IMR-90 (cell line): ENCODE measurements around the gene PTGES3. TPM values are rescaled to one million over a fixed set of nuclear protein-coding genes. Genes with fewer than 3 reads are reported as not detected.

Experiments used
- ATAC-seq: fragments of 200-7000 bp; cut with Tn5 transposase; 2 replicates; pipeline ENCODE4 v1.9.1; 2020; ENCODE audit warnings: low read depth, mild to moderate bottlenecking, moderate library complexity
- BruUV-seq: library from RNA; stranded (reverse); fragments of 400-500 nt; replicated peaks from 2 replicates; lab custom pipeline; 2021; lab: Mats Ljungman, UMichigan
- CTCF ChIA-PET: fragments of 300-600 bp; formaldehyde crosslinking; extraction: SDS; loops from one replicate; lab custom pipeline; 2021; ENCODE audit warnings: antibody characterized with exemption; lab: Yijun Ruan, JAX
- POLR2A ChIA-PET: fragments of 300-600 bp; sonication (Branson Sonifier 250); formaldehyde crosslinking; loops from one replicate; lab custom pipeline; 2022; ENCODE audit warnings: antibody characterized with exemption; ENCODE audit not compliant: unreplicated experiment; lab: Charles Lee
- DNase-seq: peaks from one replicate; pipeline ENCODE4 v3.0.0; 2013
- H2AFZ ChIP-seq: replicated peaks from 2 replicates; pipeline ENCODE3; 2013; ENCODE audit warnings: low read length, mild to moderate bottlenecking; ENCODE audit not compliant: poor library complexity
- H2AK5ac ChIP-seq: 2 replicates; pipeline ENCODE4 v1.6.1; 2013; ENCODE audit warnings: low read depth, low read length, inconsistent platforms
- H2AK9ac ChIP-seq: replicated peaks from 2 replicates; pipeline ENCODE3; 2013; ENCODE audit warnings: mild to moderate bottlenecking, low read depth, low read length, moderate library complexity; ENCODE audit not compliant: poor library complexity
- H2BK120ac ChIP-seq: 2 replicates; pipeline ENCODE4 v1.6.1; 2013; ENCODE audit warnings: low read depth, low read length, inconsistent platforms
- H2BK15ac ChIP-seq: 3 replicates; pipeline ENCODE4 v1.6.1; 2013; ENCODE audit warnings: low read depth, low read length, inconsistent platforms
- H2BK20ac ChIP-seq: 2 replicates; pipeline ENCODE4 v1.6.1; 2013; ENCODE audit warnings: low read depth, mild to moderate bottlenecking, inconsistent platforms, low read length, moderate library complexity
- H2BK5ac ChIP-seq: 2 replicates; pipeline ENCODE4 v1.6.1; 2013; ENCODE audit warnings: mild to moderate bottlenecking, low read depth, low read length, inconsistent platforms; ENCODE audit not compliant: poor library complexity, severe bottlenecking
- H3K14ac ChIP-seq: replicated peaks from 2 replicates; pipeline ENCODE4 v1.6.1; 2013; ENCODE audit warnings: low read depth, low read length, inconsistent platforms
- H3K18ac ChIP-seq: 2 replicates; pipeline ENCODE4 v1.6.1; 2013; ENCODE audit warnings: low read depth, low read length, control low read depth
- H3K23ac ChIP-seq: 2 replicates; pipeline ENCODE4 v1.6.1; 2013; ENCODE audit warnings: low read depth, low read length, inconsistent platforms
- H3K27ac ChIP-seq: 2 replicates; pipeline ENCODE4 v1.5.1; 2013; ENCODE audit warnings: mild to moderate bottlenecking, control low read depth, low read length; ENCODE audit not compliant: insufficient read depth
- H3K27me3 ChIP-seq: 2 replicates; pipeline ENCODE4 v1.6.1; 2013; ENCODE audit warnings: low read length; ENCODE audit not compliant: control insufficient read depth, insufficient read depth
- H3K36me3 ChIP-seq: 2 replicates; pipeline ENCODE4 v1.6.1; 2013; ENCODE audit warnings: low read length, mixed read lengths; ENCODE audit not compliant: control insufficient read depth, insufficient read depth
- H3K4ac ChIP-seq: 2 replicates; pipeline ENCODE4 v1.6.1; 2013; ENCODE audit warnings: low read depth, low read length, inconsistent platforms
- H3K4me1 ChIP-seq: 2 replicates; pipeline ENCODE4 v1.6.1; 2013; ENCODE audit warnings: low read length, mixed read lengths; ENCODE audit not compliant: control insufficient read depth, insufficient read depth
- H3K4me2 ChIP-seq: 2 replicates; pipeline ENCODE4 v1.6.1; 2013; ENCODE audit warnings: low read depth, mild to moderate bottlenecking, control low read depth, low read length, moderate library complexity
- H3K4me3 ChIP-seq: 2 replicates; pipeline ENCODE4 v1.5.1; 2013; ENCODE audit warnings: low read depth, mild to moderate bottlenecking, control low read depth, low read length, moderate library complexity; ENCODE audit not compliant: insufficient read depth
- H3K56ac ChIP-seq: 2 replicates; pipeline ENCODE4 v1.6.1; 2013; ENCODE audit warnings: low read length, inconsistent platforms; ENCODE audit not compliant: insufficient read depth; ENCODE audit errors: extremely low read depth
- H3K79me1 ChIP-seq, 2 experiments: 2 replicates each; pipeline ENCODE4 v1.6.1; 2013; ENCODE audit warnings: low read length in 2 of 2, inconsistent platforms in 1 of 2, low read depth in 1 of 2
- H3K9ac ChIP-seq: 2 replicates; pipeline ENCODE4 v1.6.1; 2013; ENCODE audit warnings: low read depth, low read length, control low read depth
- H3K9me1 ChIP-seq: 2 replicates; pipeline ENCODE4 v1.6.1; 2013; ENCODE audit warnings: low read length, inconsistent platforms; ENCODE audit not compliant: insufficient read depth
- H3K9me3 ChIP-seq: 2 replicates; pipeline ENCODE4 v1.6.1; 2013; ENCODE audit warnings: low read length; ENCODE audit not compliant: control insufficient read depth, insufficient read depth
- H4K20me1 ChIP-seq: 2 replicates; pipeline ENCODE4 v1.6.1; 2013; ENCODE audit warnings: low read length, inconsistent platforms; ENCODE audit not compliant: insufficient read depth
- H4K5ac ChIP-seq: 2 replicates; pipeline ENCODE4 v1.6.1; 2013; ENCODE audit warnings: mild to moderate bottlenecking, low read depth, low read length, control low read depth
- H4K8ac ChIP-seq, 2 experiments: 2 replicates each; pipeline ENCODE4 v1.6.1; 2013; ENCODE audit warnings: low read depth in 2 of 2, low read length in 2 of 2, control low read depth in 1 of 2, inconsistent platforms in 1 of 2
- H4K91ac ChIP-seq: 2 replicates; pipeline ENCODE4 v1.6.1; 2013; ENCODE audit warnings: low read depth, low read length, inconsistent platforms; ENCODE audit not compliant: insufficient read depth
- BHLHE40 ChIP-seq: fragments of 150-350 bp; IDR thresholded peaks from 2 replicates; pipeline ENCODE4 v1.6.1; 2016; ENCODE audit warnings: mild to moderate bottlenecking, low read depth, low read length
- CEBPB ChIP-seq: IDR thresholded peaks from 2 replicates; pipeline ENCODE4 v1.6.1; 2012; ENCODE audit warnings: low read depth, low read length, improper control_type of control experiment
- CHD1 ChIP-seq: IDR thresholded peaks from 2 replicates; pipeline ENCODE4 v1.6.1; 2012; ENCODE audit warnings: low read depth, low read length, improper control_type of control experiment
- CTCF ChIP-seq: conservative IDR thresholded peaks from 2 replicates; pipeline ENCODE4 v1.5.1; 2012; ENCODE audit warnings: mild to moderate bottlenecking, low read depth, low read length, improper control_type of control experiment
- ELK1 ChIP-seq: fragments of 150-350 bp; IDR thresholded peaks from 2 replicates; pipeline ENCODE4 v1.6.1; 2016; ENCODE audit warnings: low read depth, mild to moderate bottlenecking, low read length, moderate library complexity, borderline replicate concordance
- FOS ChIP-seq: fragments of 150-350 bp; IDR thresholded peaks from 2 replicates; pipeline ENCODE4 v1.6.1; 2016; ENCODE audit warnings: low read depth, low read length
- MAFK ChIP-seq: IDR thresholded peaks from 2 replicates; pipeline ENCODE4 v1.6.1; 2012; ENCODE audit warnings: low read depth, low read length, improper control_type of control experiment
- MAZ ChIP-seq: IDR thresholded peaks from 2 replicates; pipeline ENCODE4 v1.6.1; 2012; ENCODE audit warnings: low read depth, mild to moderate bottlenecking, low read length, improper control_type of control experiment, moderate library complexity, borderline replicate concordance
- NFE2L2 ChIP-seq: fragments of 150-350 bp; IDR thresholded peaks from 2 replicates; pipeline ENCODE4 v1.6.1; 2016; ENCODE audit warnings: low read depth, mild to moderate bottlenecking, low read length
- POLR2A ChIP-seq: IDR thresholded peaks from 2 replicates; pipeline ENCODE4 v1.6.1; 2012; ENCODE audit warnings: mild to moderate bottlenecking, low read depth, low read length
- RCOR1 ChIP-seq: IDR thresholded peaks from 2 replicates; pipeline ENCODE4 v1.6.1; 2012; ENCODE audit warnings: mild to moderate bottlenecking, low read length, improper control_type of control experiment; ENCODE audit not compliant: insufficient replicate concordance
- RFX5 ChIP-seq: IDR thresholded peaks from 2 replicates; pipeline ENCODE4 v1.8.0; 2012; ENCODE audit warnings: low read depth, mild to moderate bottlenecking, low read length, moderate library complexity
- WGBS, 2 experiments: methylation state at CpG; one replicate each; pipeline versions ENCODE4 v1.1.5 to v1.1.7; 2013; ENCODE audit warnings: missing lambda C conversion rate in 2 of 2; ENCODE audit not compliant: insufficient read length in 1 of 2; ENCODE audit errors: extremely low coverage in 2 of 2; 5-methylcytosine and 5-hydroxymethylcytosine counted together
- dilution Hi-C: fragments of 300-500 bp; cut with HindIII; formaldehyde crosslinking; loops from one replicate; pipeline ENCODE4 v1.14.3; 2018; ENCODE audit warnings: low sequenced_read_pairs; ENCODE audit not compliant: unreplicated experiment
- in situ Hi-C: fragments of 300-500 bp; cut with MboI; formaldehyde crosslinking; loops from 3 replicates; pipeline ENCODE4 v1.14.3; 2019; ENCODE audit warnings: low sequenced_read_pairs, inconsistent platforms, mixed read lengths
- intact Hi-C: fragments of 100-400 bp; cut with micrococcal nuclease; formaldehyde crosslinking; loops from 2 replicates; pipeline ENCODE4 v1.10.0; 2022
- polyA plus RNA-seq, 3 experiments: library from polyadenylated mRNA; depleted of rRNA; stranded (reverse); fragments of >200 nt; gene quantifications; 2 replicates each; pipeline ENCODE4 v1.2.3, GENCODE V29; 2012; ENCODE audit warnings: low replicate concordance in 1 of 3
- total RNA-seq: library from RNA; depleted of rRNA; stranded (reverse); fragments of >200 nt; gene quantifications from 2 replicates; pipeline ENCODE4 v1.2.3, GENCODE V29; 2012
- TF ChIP-seq, protein P1 (sequence below): fragments of 150-350 bp; IDR thresholded peaks from 2 replicates; pipeline ENCODE4 v1.6.1; 2017; ENCODE audit warnings: mild to moderate bottlenecking, antibody characterized with exemption, low read length, low read depth

Gene PTGES3
- total and polyA plus RNA-seq, 2 of the 4 experiments (the other 2 are of a cell fraction) = 42.7 to 73.2 TPM

DNA sequence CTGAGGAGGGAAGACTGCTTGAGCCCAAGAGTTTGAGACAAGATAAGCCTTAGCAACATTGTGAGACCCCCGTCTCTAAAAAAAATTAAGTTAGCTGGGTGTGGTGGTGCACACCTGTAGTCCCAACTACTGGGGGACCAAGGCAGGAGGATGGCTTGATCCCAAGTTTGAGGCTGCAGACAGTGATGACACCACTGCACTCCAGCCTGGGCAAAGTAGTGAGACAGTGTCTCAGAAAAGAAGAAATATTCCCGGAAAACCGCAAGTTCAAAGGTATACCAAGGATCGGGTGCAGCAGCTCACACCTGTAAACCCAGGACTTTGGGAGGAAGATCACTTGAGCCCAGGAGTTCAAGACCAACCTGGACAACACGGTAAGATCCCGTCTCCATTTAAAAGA, 5.8 kb downstream of the PTGES3 start:
- Histone ChIP-seq H2BK20ac (no peak overlapping the region), H4K91ac (no peak overlapping the region), H3K9me1 (peaks cover 12% of the 10 kb centered on the region), H3K9me3 (no peaks in the 10 kb centered on the region), H3K27ac (no peak overlapping the region), H3K4me1 (peaks cover 2% of the 10 kb centered on the region), H3K14ac (no peak overlapping the region), H4K20me1 (peaks cover 93% of the 10 kb centered on the region), H3K79me1 (peaks cover 0 to 27% of the 10 kb centered on the region in 2 experiments; a peak in 2 of 4 replicates), H2BK15ac (no peak overlapping the region), H3K4me2 (no peak overlapping the region), H2AK5ac (no peak overlapping the region), H3K23ac (no peak overlapping the region), H2BK5ac (no peak overlapping the region), H4K8ac (no peak overlapping the region), H2AK9ac (no peak overlapping the region), H2AFZ (no peak overlapping the region), H3K4ac (no peak overlapping the region), H3K36me3 (peaks cover 21% of the 10 kb centered on the region), H3K18ac (no peak overlapping the region), H3K27me3 (no peaks in the 10 kb centered on the region), H3K4me3 (no peak overlapping the region), H2BK120ac (no peak overlapping the region), H3K9ac (no peak overlapping the region), H3K56ac (no peak overlapping the region), H4K5ac (no peak overlapping the region)
- no TSS peak for BruUV-seq
- dilution Hi-C loops = no loop called here
- no CpG with 5 or more reads among the region's 6 CpGs for WGBS, 2 experiments
- in situ Hi-C loops = no loop called here
- intact Hi-C loops = no loop called here
- ATAC-seq (no peak), DNase-seq (no peak)
- CTCF ChIA-PET = no interaction called here
- no peak for TF ChIP-seq MAFK
- no peak for TF ChIP-seq FOS
- TF ChIP-seq POLR2A = no peak
- TF ChIP-seq NFE2L2 = no peak
- TF ChIP-seq CEBPB = no peak
- TF ChIP-seq CTCF = no peak
- no peak for TF ChIP-seq ELK1
- no peak for TF ChIP-seq MAZ
- no peak for TF ChIP-seq BHLHE40
- no peak for TF ChIP-seq RFX5
- no peak for TF ChIP-seq RCOR1
- TF ChIP-seq CHD1 = no peak
- TF ChIP-seq, protein P1, sequence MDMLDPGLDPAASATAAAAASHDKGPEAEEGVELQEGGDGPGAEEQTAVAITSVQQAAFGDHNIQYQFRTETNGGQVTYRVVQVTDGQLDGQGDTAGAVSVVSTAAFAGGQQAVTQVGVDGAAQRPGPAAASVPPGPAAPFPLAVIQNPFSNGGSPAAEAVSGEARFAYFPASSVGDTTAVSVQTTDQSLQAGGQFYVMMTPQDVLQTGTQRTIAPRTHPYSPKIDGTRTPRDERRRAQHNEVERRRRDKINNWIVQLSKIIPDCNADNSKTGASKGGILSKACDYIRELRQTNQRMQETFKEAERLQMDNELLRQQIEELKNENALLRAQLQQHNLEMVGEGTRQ = no peak
- POLR2A ChIA-PET = no interaction called here
